ENCODE measurements around the gene PPEF2.

- TF ChIP-seq CTCF (IDR thresholded peaks at IDR 0.05; ENCODE audit: poor library complexity) (no peak), EZH2 (IDR thresholded peaks at IDR 0.05; ENCODE audit: borderline replicate concordance) (no peak)
These were observed 60.4 kb downstream of the PPEF2 start for GRCh38 chr4:75841641-75842520.

Measured in hepatocyte (in vitro differentiated cells).